Activated B cell treated with CpG ODN at 0.5 μM for 24 hours (primary cell): ENCODE data around the gene EYS. TPM values are rescaled to one million over a fixed set of nuclear protein-coding genes. Genes with fewer than 3 reads are reported as not detected.

Source experiments
- ATAC-seq: fragments of 200-7000 bp; cut with Tn5 transposase; one replicate; pipeline ENCODE4 v1.10.0; 2021; ENCODE audit warnings: low read depth, mild to moderate bottlenecking, moderate library complexity
- CTCF ChIA-PET: fragments of 350-600 bp; sonication (Branson Sonifier 250); formaldehyde crosslinking; loops from one replicate; lab custom pipeline; 2021; ENCODE audit warnings: antibody characterized with exemption; lab: Charles Lee
- POLR2A ChIA-PET: fragments of 350-600 bp; sonication (Branson Sonifier 250); formaldehyde crosslinking; loops from one replicate; lab custom pipeline; 2021; ENCODE audit warnings: antibody characterized with exemption; lab: Charles Lee
- DNase-seq: peaks from one replicate; pipeline ENCODE4 v3.0.0; 2022
- H3K27ac Mint-ChIP-seq: one replicate; pipeline ENCODE4 v1.8.0; 2020; ENCODE audit warnings: mixed read lengths
- H3K27me3 Mint-ChIP-seq: one replicate; pipeline ENCODE4 v1.8.0; 2021; ENCODE audit warnings: mixed read lengths
- H3K36me3 Mint-ChIP-seq: one replicate; pipeline ENCODE4 v1.8.0; 2021; ENCODE audit warnings: low read depth, mixed read lengths
- H3K4me1 Mint-ChIP-seq: one replicate; pipeline ENCODE4 v1.8.0; 2021; ENCODE audit warnings: mixed read lengths
- H3K4me3 Mint-ChIP-seq: one replicate; pipeline ENCODE4 v1.8.0; 2020; ENCODE audit warnings: mild to moderate bottlenecking, mixed read lengths
- H3K9me3 Mint-ChIP-seq: one replicate; pipeline ENCODE4 v1.8.0; 2020; ENCODE audit warnings: mixed read lengths
- intact Hi-C: fragments of 100-400 bp; cut with micrococcal nuclease; formaldehyde crosslinking; loops from one replicate; pipeline ENCODE4 v1.15.1; 2024
- total RNA-seq: library from RNA; stranded (reverse); gene quantifications from 2 replicates; pipeline ENCODE4 v1.2.3, GENCODE V29; 2022
- TF ChIP-seq, protein P1 (sequence below): fragments of 200-600 bp; IDR thresholded peaks from one replicate; pipeline ENCODE4 v1.8.0; 2022; ENCODE audit warnings: antibody characterized with exemption, mild to moderate bottlenecking

Gene EYS
- total RNA-seq, 1 donor from 2014 or later: not detected

DNA sequence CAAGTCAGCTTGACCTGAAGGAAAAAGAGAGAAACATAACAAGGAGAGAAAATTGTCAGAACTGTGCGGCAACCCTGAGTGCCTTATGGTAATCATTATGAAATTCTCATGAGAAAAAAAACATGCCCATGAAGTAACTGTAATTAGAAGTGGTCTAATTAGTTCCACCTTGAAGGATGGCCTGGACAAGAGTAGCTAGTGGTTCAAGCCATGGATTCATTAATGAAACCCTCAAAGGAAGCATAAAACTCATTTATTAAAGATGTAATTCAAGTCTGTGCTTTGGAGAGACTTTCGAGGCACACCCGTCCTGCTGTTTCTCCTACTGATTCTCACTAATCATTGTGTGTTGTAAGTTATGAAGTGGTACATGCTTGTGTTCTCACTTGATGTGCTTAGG, 1911.2 kb downstream of the EYS start:
- no peaks in the 10 kb centered on the region for H3K4me1 Mint-ChIP-seq
- peaks cover 3% of the 10 kb centered on the region for H3K27me3 Mint-ChIP-seq
- ATAC-seq (no peak), DNase-seq (no peak)
- ChIA-PET CTCF (no interaction called here), POLR2A (no interaction called here)
- no peaks in the 10 kb centered on the region for H3K36me3 Mint-ChIP-seq
- H3K27ac Mint-ChIP-seq: no peak overlapping the region
- intact Hi-C loops: no loop called here
- H3K4me3 Mint-ChIP-seq: no peak overlapping the region
- H3K9me3 Mint-ChIP-seq: no peaks in the 10 kb centered on the region
- TF ChIP-seq, protein P1, sequence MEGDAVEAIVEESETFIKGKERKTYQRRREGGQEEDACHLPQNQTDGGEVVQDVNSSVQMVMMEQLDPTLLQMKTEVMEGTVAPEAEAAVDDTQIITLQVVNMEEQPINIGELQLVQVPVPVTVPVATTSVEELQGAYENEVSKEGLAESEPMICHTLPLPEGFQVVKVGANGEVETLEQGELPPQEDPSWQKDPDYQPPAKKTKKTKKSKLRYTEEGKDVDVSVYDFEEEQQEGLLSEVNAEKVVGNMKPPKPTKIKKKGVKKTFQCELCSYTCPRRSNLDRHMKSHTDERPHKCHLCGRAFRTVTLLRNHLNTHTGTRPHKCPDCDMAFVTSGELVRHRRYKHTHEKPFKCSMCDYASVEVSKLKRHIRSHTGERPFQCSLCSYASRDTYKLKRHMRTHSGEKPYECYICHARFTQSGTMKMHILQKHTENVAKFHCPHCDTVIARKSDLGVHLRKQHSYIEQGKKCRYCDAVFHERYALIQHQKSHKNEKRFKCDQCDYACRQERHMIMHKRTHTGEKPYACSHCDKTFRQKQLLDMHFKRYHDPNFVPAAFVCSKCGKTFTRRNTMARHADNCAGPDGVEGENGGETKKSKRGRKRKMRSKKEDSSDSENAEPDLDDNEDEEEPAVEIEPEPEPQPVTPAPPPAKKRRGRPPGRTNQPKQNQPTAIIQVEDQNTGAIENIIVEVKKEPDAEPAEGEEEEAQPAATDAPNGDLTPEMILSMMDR: no peak

DNA sequence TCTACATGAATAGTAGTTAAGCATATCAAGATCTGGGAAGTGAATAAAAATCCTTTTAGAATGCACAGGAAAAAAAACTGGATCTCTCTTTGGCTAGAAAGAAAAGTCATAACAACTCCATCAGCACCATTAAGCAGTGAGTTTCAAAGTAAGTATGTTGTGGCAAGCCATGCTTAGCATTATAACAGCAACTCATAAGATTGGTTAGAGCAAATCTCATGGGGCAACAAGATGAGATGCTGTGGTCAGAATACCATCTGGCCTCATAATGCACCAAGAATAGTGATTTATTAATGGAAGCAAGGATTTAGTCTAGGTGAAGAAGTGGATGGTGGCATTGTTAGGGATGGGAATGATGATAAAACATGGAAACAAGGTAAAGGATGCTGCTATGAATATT, 1912.0 kb downstream of the EYS start:
- intact Hi-C loops: no loop called here
- Mint-ChIP-seq H3K4me3 (no peak overlapping the region), H3K36me3 (no peaks in the 10 kb centered on the region), H3K4me1 (no peaks in the 10 kb centered on the region), H3K27me3 (peaks cover 3% of the 10 kb centered on the region), H3K9me3 (no peaks in the 10 kb centered on the region), H3K27ac (no peak overlapping the region)
- TF ChIP-seq, protein P1: no peak
- ChIA-PET POLR2A (no interaction called here), CTCF (no interaction called here)
- DNase-seq (no peak), ATAC-seq (no peak)

DNA sequence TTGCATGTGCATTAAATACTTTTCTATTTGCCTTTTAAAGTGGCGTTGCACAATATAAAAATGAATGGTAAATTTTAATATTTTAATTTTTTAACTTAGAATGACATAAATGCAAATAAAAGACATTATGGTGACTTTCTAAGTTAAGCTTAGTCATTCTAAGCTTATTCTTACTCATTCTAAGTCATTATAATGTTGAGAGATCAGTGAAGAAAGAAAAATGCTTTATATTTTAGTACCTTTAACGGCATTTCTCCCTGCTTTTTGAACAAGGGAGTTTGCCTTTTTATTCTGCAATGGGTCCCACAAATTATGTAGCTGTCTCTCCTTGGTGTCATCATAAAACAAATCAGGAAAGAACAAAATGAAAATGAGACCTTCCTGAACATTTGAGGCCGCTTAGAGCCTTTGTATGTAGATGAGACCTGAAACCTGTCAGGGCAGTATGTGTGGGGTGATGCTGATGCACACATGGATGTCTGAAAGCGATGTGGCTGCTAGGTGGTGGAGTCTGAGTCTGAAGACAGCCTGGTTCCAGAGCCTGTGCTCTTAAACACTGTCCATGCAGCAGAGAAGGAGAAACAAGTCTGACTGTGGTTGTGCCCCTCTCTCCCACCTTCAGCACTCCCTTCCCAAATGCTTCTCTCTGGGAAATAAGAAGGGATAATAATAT, 1913.4 kb downstream of the EYS start:
- intact Hi-C loops: no loop called here
- no peak for DNase-seq
- no peak for ATAC-seq
- H3K9me3 Mint-ChIP-seq: no peaks in the 10 kb centered on the region
- TF ChIP-seq, protein P1: no peak
- H3K4me1 Mint-ChIP-seq: no peaks in the 10 kb centered on the region
- no peak overlapping the region for H3K27ac Mint-ChIP-seq
- no peak overlapping the region for H3K4me3 Mint-ChIP-seq
- ChIA-PET CTCF (no interaction called here), POLR2A (no interaction called here)
- no peaks in the 10 kb centered on the region for H3K36me3 Mint-ChIP-seq
- peaks cover 3% of the 10 kb centered on the region for H3K27me3 Mint-ChIP-seq

DNA sequence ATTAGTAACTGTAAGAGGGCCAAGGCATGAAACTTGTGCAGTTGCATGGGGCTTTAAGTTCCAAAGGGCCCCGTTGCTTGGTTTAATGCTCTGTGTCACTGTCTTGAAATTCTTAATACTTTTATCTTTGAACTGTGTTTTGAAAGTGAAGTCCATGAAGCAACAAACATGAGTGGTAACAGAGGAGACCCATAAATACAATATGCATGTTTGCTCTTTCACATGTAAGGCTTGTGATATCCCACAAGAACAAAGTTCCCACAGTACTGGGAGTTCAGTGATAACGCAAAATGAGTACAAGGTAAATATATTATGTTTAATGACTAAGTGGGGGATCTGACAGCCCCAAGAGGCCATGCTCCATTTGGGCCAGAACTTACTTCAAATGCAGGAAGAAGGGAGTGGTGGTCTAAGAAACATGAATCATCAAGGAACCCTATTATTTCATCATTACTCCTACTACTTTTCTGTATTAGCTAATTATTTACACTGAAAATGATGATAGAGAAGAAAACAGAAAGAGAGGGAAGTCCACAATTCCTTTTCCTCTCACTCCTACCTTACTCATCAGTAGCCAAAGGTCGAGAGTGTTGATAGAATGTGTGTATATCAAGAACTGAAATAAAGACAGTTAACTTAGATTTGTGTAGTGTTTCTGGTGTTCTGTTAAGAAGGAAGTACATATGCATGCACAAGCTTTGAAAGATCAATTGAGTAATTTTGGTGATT, 1914.1 kb downstream of the EYS start:
- TF ChIP-seq, protein P1: no peak
- Mint-ChIP-seq H3K27ac (no peak overlapping the region), H3K4me1 (no peaks in the 10 kb centered on the region), H3K9me3 (no peaks in the 10 kb centered on the region), H3K4me3 (no peak overlapping the region), H3K27me3 (peaks cover 3% of the 10 kb centered on the region), H3K36me3 (no peaks in the 10 kb centered on the region)
- POLR2A ChIA-PET: no interaction called here
- ATAC-seq (no peak), DNase-seq (no peak)
- CTCF ChIA-PET: no interaction called here
- intact Hi-C loops: no loop called here

DNA sequence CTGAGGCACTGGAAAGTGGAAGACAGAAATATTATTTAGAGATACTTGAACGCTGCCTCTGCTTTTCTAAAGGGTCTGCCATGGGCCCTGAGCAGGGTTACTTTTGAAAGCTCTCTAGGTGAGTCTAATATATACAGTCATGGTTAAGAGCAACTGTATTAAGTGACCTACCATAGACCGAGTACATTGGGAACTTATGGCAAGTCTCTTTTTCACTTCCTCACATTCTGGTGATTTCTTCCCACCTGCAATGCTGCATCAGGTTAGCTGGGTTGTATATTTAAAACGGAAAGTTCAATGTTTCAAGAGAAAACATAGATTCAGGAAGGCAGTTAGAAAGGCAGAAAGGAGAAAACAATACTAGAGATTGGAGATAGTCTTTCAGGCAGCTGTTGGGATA, 1916.7 kb downstream of the EYS start:
- Mint-ChIP-seq H3K27me3 (peaks cover 3% of the 10 kb centered on the region), H3K27ac (no peak overlapping the region), H3K9me3 (no peaks in the 10 kb centered on the region), H3K36me3 (no peaks in the 10 kb centered on the region), H3K4me3 (no peak overlapping the region), H3K4me1 (no peaks in the 10 kb centered on the region)
- no peak for DNase-seq
- CTCF ChIA-PET: no interaction called here
- POLR2A ChIA-PET: no interaction called here
- no peak for ATAC-seq
- intact Hi-C loops: no loop called here
- TF ChIP-seq, protein P1: no peak
